Suppressor macrophage treated with lipopolysaccharide for 4 hours (primary cell): ENCODE measurements around the gene CHST1.
A peak's percentile ranks its signal among the peaks of the same experiment; 100 is the strongest.

Source experiments
- DNase-seq: peaks from one replicate; pipeline ENCODE4 v3.0.0-alpha.2; 2020

Gene CHST1

DNA sequence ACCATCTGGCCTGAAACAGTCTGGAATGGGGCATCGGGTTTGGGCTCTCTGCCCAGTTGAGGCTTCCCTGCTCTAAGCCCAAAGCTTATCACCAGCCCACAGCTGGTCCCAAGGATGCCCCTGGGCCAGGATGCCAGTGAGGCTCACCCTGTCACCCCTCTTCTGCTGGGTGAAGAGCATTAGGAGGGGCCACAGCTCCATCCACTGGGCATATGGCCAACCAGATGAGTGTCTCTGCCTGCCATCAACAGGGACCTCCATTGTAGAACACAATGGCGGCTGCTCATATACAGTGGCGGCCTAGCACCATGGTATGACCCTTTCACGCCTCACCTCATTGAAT is 5.6 kb downstream of the CHST1 start:
- no peak for DNase-seq

DNA sequence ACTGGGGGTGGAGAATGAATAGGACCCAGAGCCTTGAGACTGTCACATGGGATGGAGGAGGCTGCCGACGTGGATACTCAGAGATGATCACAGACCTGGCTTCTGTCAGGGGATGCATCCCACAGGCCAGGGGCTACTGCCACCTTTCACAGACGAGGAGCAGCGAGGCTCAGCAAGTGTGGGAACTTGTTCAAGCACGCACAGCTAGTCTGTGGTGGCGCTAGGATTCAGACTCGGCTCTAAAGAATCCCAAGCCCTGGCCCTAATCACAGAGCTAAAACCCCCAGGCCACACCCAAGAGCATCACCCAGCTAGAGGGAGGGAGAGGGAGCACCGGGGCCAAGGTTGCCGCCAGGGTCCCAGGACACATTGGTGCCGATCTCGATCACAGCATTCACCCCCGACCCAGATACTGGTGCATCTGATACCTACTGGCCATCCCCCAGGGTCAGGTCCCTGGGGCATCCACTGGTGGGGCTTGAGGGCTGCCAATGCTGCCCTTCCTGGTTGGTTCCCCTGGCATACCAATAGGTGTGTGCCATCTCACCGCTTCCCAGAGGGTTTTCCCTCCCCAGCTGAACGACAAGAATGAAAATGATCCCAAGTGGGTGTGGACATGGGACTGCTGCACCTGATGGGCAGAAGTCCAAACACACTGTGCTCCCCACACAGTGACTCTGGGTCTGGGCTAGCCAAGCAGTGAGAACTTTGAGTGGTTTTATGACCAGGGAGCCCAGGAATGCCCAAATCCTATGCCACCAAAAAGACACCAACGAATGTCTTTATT is 6.2 kb downstream of the CHST1 start:
- DNase-seq, result no peak

DNA sequence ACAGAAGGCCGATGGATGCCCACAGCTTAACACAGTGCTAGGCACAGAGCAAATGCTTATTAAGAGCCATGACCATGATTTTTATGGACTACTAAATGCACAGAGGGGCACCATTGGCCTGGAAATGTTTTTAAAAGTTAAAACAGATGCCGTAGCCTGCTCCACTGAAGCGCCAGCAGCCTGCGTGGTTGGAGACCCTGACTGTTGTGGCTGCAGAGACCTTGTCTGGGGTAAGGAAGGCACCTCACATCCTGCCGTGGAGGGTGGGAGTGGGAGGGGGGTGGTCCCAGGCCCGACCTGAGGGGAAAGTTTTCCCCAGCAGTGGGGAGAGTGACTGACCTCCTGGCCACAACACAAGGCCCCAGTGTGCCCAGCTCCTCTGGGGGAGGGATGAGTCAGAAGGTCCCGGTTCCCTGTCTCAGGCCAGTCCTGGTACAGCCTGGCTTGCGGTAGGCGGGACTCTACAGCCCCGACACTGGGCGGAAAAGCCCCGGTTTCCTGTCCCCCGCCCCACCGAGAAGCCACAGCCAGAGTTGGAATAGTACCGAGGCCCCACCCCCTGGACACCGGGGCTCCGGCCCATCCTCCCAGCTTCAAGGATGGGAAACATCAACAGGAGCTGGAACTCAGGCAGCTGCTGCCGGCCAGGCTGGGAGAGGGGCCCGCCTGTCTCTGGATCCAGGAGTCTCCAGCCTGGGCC is 7.0 kb downstream of the CHST1 start:
- peak; percentile 64 for DNase-seq

DNA sequence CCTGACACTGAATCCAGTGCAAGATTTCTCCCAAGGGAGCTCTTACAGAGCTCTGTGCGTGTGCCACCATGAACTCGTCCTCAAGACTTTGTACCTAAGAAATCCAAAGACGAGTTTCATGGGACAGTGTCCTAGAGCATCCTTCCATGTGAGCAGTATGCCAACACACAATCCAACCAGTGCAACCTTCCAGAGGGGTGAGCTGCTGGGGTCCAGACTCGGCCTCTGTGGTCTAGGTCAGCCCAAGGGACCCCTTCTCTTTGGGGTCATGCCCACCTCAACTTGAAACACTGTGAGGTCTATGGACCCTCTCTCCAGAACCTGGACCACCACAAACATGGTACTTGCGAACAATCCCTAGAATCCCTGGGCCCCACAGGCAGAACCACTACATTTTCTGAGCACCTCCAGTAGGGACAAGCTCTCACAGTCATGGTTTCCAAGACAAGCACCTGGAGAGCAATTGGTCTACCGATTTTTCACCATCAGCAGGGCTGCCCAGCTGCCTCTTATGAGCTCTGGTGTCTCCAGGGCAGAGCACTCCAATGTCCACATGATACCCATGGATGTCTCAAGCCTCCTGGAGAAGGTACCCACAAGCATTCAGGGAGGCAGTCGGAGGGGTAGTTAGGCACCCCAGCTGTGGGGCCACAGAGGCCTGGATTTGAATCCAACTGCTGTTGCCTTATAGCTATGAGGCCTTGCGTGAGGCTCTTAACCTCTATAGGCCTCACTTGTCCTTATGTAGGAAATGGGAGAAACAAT is 7.7 kb downstream of the CHST1 start:
- no peak for DNase-seq

DNA sequence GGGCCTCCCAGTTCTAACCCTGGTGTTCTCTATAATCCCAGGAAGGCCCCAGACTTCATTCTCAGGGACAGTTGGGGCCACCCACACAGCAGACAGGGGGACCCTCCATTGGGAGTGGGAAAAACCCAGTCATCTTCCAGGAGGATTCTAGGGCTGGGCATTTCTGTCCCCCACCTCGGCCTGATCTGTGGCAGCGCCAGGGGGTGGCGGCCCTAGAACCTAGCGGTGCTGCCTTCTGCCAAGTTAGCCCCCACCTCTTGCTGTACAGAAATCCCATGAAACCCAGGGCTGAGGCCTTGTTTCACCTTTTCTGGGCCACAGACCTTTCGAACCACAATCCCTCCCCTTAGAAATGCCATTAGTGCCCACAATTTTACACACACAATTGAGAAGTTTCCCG is 9.6 kb downstream of the CHST1 start:
- no peak for DNase-seq

DNA sequence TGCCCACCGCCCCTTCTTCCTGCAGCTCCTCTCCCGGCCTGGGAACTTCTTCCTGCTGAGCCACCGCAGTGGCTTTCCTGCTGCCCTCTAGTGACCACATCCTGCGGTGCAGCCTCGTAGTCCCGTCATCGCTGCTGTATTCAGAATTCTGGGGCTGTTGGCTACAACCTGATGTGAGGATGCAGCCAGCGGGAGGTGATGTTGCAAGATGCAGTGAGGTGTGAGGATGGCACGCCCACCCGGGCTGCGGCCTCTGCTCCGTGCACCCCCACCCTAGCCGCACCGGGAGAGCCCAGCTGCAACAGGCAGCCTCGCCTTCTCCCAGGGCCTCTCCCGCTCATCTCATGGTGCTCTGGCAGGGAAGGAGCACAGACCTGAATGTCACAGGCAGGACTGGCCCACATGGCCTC is 10.1 kb downstream of the CHST1 start:
- peak; percentile 69 for DNase-seq

DNA sequence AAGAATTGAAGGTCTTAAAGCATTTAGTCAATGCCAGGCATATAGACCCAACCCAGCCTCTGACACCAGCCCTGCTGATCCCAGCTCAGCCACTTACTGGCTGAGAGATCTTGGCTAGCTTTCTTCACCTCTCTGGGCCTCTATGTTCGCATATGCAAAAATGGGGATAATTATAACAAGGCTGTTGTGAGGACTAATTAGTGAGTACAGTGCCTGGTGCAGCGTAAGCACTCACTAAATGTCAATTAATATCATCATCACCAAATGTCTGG is 10.5 kb downstream of the CHST1 start:
- DNase-seq, result no peak

DNA sequence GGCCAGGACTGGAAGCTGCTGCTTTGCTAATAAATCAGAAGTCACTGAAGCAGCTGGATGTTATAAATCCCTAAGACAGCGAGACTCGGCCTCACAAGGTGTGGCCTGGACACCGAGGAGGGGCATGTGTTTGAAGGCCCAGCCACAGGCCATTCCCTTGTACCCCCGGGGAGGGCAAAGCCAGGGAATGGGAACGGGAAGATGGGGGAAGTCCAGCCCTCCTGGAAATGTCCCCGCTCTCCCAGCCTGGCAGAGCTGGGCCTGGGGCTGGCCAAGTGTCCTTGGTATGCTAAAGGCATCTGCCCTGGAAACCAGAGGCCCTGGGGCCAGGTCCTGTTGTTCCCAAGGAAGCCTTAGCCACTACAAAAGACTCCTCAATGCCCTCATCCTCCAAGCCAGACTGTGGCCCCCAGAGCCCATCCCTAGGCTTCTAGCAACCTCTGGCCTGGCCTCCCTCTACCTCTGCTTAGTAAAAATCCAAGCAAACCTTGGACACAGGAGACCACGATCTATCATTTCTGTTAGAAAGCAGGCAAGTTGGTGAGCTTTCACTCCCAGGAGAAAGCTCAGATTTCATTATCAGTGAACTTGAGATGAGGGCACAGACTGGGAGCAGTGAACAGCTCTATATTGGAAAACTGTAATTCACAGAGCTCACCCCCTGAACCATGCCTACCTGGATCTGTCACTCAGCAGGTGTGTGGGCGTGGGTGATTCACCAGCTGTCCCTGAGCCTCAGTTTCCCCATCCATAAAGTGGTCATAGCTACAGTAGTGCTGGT is 11.0 kb downstream of the CHST1 start:
- no peak for DNase-seq

DNA sequence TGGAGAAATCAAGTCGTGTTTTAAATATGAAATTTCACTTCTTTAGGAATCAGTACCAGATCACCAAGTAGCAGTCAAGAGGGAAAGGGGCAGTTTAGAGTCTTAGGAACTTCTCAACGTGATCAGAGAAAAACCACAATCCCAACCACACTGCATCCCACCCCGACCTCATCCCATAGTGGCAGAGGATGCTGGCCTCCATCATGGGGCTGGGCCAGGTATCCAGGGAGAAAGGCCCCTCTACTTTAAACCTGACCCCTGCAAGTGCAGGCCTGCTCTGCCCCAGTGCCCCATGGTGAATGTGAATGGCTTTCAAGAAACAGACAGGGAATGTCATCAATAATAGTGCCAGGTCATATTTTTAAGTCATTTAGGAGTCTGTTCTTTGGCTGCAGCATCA is 12.1 kb downstream of the CHST1 start:
- no peak for DNase-seq

DNA sequence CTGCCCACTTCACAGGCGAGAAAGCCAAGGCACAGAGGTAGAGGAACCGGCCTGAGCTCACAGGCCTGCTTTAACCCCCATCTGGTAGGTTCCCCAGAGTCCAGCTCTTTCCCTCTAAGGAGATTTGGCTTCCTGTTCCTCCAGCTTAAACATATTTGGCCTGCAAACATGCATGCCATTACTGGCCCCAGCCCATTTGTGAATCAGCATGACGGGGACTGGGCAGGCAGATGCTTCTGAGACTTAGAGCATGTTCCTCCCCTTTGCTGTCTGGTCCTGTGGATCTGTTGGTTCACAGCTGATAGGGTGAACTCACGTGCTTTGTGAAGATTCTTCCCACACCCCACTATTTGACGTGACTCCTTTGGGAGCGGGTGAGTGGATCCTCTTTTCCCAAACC is 12.6 kb downstream of the CHST1 start:
- no peak for DNase-seq

DNA sequence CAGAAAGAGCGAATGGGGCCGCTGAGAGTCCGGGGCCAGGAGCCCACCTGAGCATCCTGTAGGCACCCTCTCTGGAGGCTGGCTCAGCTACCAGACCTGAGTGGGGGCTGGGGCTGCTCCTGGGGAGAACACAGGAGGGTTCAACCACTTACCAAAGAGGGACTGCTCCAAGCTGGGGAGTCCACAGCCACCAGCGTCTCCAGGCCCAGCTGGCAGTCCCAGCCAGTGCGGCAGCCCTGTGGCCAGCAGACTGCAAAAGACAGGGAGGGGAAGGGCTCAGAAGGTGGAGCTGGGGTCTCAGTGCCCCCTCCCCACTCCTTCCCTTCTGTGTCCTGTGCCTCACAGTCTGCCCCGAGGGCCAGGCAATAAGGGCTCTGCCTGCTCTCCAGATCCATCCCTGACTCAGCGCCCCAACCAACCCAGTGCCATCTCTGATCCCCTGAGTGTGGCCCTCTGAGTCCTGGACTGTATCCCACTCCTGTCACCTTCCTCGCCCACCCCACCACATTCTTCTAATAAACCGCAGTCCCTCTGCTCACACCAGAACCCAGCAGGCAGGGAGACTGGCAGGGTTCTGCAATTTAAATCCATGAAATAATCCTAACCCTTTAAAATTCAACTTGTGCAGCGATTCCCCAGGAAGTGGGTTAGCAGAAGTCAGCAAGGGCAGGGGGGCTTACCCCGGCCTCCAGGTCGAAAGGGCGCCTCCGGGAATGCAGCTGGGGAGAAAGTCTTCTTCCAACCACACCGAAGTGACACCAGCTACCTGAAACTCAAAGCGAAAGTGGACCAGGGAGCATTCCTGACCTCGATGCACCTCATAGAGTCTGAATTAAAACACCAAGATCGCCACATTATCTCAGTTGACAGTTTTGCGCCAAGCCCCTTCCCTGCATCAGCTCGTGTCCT is 13.3 kb downstream of the CHST1 start:
- no peak for DNase-seq

DNA sequence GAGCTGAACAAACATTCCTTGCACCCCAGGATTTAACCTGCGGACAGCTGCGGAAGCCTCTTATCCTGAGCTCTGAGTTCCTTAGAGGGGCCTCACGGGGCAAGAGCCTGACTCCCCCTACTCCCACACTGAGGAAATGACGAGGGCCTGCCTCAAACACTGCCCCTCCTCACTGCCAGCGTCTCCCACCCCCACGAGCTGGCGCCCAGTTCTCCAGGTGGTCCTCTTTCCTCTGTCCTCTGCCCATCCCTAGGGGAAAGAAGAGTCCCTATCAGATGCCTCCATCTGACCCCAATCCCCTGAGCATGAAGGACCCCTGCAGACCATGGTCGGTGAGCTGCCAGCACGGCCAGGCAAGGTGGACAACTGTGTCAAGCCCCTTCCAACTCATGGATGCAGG is 14.3 kb downstream of the CHST1 start:
- no peak for DNase-seq

DNA sequence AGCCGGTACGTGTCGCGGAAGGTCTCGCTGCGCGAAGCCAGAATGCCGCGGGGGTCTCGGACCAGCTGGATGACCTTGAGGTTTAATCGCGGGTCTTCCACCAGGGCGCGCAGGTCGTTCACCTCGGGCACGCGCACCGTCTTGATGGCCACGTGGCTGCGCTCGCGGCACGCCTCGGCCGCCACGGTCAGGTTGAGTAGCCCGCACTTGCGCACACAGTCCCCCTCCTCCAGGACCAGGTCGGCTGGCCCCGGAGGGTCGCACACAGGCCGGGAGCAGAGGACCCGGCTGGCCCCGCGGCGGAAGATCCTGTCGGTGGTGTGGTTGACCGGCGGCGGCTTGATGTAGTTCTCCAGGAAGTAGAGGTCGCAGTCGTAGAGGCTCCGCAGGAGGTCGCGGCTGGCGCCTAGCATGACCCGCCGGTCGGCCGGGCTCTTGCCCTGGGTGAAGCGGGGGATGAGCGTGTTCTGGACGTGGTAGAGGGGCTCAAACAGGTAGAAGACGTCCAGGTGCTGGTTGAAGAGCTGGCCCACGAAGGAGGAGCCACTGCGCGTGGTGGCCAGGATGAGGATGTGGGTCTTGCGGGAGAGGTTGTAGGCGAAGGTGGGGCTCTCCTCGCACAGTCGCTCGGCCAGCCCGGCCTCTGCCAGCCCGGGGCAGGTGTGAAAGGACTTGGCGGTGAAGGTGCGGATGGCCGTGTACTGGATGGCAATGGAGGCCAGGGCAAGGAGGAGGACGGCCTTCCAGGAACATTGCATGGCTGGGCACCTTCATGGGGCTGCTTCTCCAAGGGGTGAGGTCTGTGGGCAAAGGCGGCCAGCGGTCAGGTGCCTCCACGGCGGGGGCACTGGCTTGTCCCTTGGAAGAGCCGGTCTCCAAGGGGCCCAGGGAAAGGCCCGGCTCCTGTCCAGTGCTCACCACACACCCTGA is 15.0 kb downstream of the CHST1 start:
- DNase-seq, result no peak

DNA sequence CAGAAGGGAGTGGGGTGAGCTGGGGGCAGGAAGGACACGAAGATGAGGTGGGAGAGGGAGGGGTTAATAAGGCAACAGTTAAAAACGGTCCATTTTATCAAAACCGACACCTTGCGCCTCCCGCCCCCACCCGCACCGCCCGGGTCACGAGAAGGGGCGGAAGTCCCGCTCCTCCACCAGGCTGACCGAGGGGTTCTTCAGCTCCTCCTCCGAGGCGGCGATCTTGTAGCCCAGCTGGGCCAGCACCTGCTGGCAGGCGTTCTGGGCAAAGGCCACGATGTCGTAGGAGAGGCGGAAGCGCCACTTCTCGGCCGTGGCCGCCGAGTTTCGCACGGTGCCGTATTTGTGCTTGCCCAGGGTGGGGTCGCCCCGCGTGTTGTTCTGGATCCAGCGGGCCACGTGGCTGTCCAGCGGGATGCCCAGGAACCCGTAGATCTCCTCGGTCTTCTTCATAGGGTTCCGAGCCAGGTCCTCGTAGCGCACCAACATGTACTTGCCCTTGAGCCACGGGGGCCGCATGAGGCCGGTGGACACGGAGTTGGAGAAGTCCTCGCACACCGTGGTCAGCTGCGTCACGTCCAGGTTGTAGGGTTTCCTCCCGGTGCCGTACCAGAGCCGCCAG is 15.8 kb downstream of the CHST1 start:
- DNase-seq, result no peak

DNA sequence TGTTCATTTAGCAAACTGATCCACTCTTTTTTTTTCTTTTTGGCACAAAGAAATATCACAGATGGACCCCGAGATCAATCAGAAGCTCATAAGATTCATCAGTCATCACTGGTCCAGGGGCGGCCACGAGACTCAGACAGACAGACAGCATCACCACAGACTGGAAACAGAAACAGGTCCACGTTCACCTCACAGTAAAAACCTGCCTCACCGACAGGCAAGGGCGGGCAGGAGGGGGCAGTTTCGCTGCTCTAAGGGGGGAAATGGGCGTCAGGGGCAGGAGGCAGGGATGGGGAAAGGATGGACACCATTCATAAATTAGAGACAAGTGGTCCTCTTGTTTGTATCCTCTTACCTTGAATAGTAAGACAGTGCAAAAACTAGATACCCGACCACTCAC is 16.5 kb downstream of the CHST1 start:
- no peak for DNase-seq

DNA sequence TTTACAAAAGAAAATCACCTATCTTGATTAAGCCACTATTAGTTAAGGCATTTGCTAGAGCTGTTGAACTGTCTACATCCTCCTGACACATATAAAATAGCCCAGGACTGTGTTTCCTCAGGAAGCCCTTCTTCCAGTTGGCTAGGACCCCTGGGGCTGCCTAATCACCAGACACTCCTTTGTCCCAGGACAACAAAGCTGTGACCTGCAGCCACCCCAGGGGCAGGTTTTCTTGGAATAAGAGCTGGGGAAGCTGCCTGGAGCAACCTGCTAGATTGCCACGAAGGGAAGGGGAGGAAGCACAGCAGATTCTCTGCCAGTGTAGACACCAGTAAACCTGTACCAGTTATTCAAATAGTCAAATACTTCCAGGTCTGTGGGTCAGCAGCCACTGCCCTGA is 17.6 kb downstream of the CHST1 start:
- DNase-seq, result no peak

DNA sequence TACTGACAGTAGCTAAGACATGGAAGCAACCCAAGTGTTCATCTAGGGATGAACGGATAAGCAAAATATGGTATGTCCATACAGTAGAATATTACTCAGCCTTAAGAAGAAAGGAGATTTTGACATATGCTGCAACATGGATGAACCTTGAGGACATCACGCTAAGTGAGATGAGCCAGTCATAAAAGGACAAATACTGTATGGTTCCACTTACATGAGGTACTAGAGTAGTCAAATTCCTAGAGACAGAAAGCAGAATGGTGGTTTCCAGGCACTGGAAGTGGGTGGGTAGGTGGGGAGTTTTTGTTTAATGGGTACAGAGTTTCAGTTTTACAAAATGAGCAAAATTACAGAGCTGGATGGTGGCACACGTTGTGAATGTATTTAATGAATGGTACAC is 18.1 kb downstream of the CHST1 start:
- DNase-seq, result no peak

DNA sequence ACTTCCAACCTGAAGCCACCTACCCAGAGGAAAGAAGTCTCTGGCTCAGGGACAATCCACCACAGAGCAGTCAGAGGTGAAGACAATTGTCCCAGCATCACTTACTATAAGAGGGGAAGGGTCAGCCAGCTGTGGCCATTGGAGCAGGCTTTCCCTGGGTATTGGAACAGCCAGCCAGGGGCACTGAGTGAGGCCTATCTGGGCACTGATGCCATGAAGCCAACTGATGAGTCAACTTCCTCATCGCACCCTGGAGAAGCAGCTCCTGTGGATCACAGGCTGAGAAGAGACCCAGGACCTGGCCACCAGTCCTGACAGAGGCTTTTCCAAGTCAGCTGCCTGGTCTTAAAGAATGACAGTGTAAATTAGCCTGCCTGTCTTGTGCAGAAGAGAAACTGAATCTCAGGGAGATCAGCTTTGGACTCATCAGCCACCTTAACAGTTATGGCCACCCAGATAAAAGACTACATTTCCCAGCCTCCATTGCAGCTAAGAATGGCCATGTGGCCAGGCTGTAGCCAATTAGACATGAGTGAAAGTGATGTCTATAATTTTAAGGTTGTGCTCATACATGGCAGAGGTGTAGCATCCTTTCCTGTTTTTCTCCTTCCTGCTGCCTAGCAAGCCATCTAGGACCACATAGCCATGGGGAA is 19.0 kb downstream of the CHST1 start:
- peak; percentile 14 for DNase-seq

DNA sequence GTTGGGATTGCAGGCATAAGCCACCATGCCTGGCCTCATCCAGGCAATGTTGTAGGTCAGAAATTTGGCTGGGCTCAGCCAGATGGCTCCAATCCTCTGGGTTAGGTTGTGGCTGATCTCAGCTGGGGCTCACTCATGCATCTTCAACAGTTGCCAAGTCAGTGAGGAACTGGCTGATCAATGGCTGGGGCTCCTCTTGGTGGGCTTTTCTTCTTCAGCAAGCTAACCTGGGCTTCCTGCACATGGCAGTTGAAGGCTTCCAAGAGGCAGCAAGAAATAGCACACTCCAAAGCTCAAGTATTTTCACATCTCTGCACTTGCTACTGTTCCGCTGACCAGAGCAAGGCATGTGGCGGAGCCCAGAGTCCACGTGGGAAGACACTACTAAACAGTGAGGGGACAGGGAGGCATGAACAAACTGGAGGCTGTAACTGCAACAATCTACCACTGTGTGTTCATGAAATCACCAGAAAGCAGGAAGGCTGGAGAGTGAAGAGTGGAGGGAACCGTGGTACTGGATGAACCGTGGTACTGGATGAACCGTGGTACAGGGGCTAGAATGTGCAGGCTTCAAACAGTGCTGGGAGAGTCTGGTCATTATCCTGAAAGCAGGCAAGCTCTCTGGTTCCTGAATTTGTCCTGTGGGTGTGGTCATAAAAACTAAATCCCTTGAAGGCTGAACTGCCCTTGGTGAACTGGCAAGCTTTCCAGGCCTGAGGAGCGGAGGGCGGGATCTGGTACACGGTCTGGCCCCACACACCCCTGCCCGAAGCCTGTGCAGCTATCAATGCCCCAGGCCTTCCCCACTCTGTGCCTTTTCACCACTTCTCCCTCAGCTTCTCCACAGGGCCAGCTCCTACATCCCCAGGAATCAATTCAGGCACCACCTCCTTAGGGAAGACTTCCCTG is 20.2 kb downstream of the CHST1 start:
- no peak for DNase-seq
